ENCODE results near the gene CHAMP1. TPM values are rescaled to one million over a fixed set of nuclear protein-coding genes. Genes with fewer than 3 reads are reported as not detected.

Gene CHAMP1
- total and polyA plus RNA-seq, 2 of the 8 experiments (the other 6 are each of a cell fraction or from before 2014, with no cell fraction given), result 26.8 to 41.9 TPM

- no peak for TF ChIP-seq CHD7 (IDR thresholded peaks at IDR 0.05; ENCODE audit: insufficient replicate concordance, low read length)
- no peak for TF ChIP-seq ASH2L (IDR thresholded peaks at IDR 0.05; ENCODE audit: low read length)
- TF ChIP-seq RNF2 (IDR thresholded peaks at IDR 0.05; ENCODE audit: borderline replicate concordance, low read depth, low read length, missing control alignments, poor library complexity, severe bottlenecking), result no peak
- TF ChIP-seq PHF8 (conservative IDR thresholded peaks at IDR 0.05; ENCODE audit: low read depth, low read length), result no peak
- no peak for TF ChIP-seq EGR1 (IDR thresholded peaks at IDR 0.05; ENCODE audit: borderline replicate concordance, low read depth, low read length)
- TF ChIP-seq GABPA (IDR thresholded peaks at IDR 0.05; ENCODE audit: borderline replicate concordance, insufficient read depth, low read length), result no peak
- TF ChIP-seq ATF3 (IDR thresholded peaks at IDR 0.05; ENCODE audit: insufficient read depth, low read depth, low read length), result no peak
Measured at GRCh38 chr13:114266241-114266640, 48.1 kb upstream of the CHAMP1 start (continued).
